Nephron progenitor cell (in vitro differentiated cells): Measurements from ENCODE around the gene AFG3L2.

ENCODE experiments used
- DNase-seq: peaks from one replicate; pipeline ENCODE4 v3.0.0; 2021
- H3K27ac Mint-ChIP-seq: 2 replicates; pipeline ENCODE4 v1.8.0; 2021; ENCODE audit warnings: mild to moderate bottlenecking, moderate library complexity, mixed read lengths
- H3K27me3 Mint-ChIP-seq: 2 replicates; pipeline ENCODE4 v1.8.0; 2021; ENCODE audit warnings: mild to moderate bottlenecking, low read depth, mixed read lengths; ENCODE audit not compliant: poor library complexity
- H3K36me3 Mint-ChIP-seq: 2 replicates; pipeline ENCODE4 v1.8.0; 2021; ENCODE audit warnings: low read depth, mixed read lengths
- H3K4me1 Mint-ChIP-seq: 2 replicates; pipeline ENCODE4 v1.8.0; 2021; ENCODE audit warnings: mixed read lengths
- H3K4me3 Mint-ChIP-seq: 2 replicates; pipeline ENCODE4 v1.8.0; 2021; ENCODE audit warnings: mild to moderate bottlenecking, moderate library complexity, mixed read lengths
- H3K9me3 Mint-ChIP-seq: 2 replicates; pipeline ENCODE4 v1.8.0; 2021; ENCODE audit warnings: mild to moderate bottlenecking, moderate library complexity, mixed read lengths
- TF ChIP-seq, protein P1 (sequence below): fragments of 200-600 bp; sonication (generic); IDR thresholded peaks from 2 replicates; pipeline ENCODE4 v1.5.0; 2021; ENCODE audit warnings: antibody characterized with exemption

Gene AFG3L2

DNA sequence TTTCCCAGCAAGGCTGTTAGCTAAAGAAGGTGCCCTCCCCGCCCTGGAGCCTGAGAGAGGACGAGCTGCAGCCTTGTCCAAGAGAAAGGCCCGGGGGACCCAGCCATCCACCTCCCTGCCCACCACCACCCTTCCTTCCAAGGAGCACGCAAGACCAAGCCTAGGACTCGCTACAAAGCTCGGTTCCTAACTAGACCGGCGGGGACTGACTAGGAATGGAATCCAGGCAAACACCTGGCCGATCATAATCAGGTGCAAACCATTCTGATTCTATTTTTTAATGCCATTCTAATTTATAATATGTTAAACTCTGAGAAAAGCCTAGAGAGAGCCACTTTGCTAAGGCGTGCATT, 88.6 kb downstream of the AFG3L2 start:
- Mint-ChIP-seq H3K27me3 (peaks cover 75% of the 10 kb centered on the region), H3K27ac (no peak overlapping the region), H3K4me3 (peak overlapping the region; percentile 87), H3K4me1 (peaks cover 29% of the 10 kb centered on the region), H3K36me3 (no peaks in the 10 kb centered on the region), H3K9me3 (no peaks in the 10 kb centered on the region)
- TF ChIP-seq, protein P1, sequence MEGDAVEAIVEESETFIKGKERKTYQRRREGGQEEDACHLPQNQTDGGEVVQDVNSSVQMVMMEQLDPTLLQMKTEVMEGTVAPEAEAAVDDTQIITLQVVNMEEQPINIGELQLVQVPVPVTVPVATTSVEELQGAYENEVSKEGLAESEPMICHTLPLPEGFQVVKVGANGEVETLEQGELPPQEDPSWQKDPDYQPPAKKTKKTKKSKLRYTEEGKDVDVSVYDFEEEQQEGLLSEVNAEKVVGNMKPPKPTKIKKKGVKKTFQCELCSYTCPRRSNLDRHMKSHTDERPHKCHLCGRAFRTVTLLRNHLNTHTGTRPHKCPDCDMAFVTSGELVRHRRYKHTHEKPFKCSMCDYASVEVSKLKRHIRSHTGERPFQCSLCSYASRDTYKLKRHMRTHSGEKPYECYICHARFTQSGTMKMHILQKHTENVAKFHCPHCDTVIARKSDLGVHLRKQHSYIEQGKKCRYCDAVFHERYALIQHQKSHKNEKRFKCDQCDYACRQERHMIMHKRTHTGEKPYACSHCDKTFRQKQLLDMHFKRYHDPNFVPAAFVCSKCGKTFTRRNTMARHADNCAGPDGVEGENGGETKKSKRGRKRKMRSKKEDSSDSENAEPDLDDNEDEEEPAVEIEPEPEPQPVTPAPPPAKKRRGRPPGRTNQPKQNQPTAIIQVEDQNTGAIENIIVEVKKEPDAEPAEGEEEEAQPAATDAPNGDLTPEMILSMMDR: no peak
- DNase-seq: no peak

DNA sequence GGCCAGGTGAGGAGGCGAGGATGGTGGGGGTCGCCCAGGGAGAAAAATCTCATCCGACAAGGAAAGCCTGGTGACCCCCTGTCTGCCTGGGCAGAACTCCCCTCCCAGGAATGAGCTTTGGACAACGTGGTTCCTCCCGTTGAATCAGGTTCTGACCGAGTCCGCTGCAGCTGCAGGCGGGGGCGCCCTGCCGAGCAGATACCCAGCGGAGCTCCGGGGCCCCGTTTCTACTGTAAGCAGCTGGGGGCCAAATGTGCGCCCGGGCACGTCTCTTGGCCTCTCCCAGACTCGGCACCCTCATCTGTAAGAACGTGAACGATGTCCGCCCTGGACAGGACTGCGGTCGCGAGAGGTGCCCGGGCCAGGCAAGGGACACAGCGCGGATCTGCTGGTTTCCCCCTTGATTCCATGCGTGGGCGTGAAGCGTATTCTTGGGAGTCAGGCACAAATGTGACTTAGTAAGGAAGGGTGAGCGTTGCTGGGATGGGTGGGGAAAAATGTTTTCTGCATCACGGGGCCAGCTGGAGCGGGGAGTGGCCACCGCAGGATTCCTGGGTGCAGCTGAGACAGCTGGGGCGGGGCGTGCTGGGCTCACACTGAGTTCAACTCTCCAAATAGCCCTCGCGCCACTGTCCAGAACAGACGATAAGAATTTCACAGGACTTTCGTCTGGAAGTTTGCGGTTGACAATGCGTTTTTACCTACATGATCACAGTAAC, 89.2 kb downstream of the AFG3L2 start:
- Mint-ChIP-seq H3K4me1 (peaks cover 27% of the 10 kb centered on the region), H3K9me3 (no peaks in the 10 kb centered on the region), H3K27me3 (peaks cover 80% of the 10 kb centered on the region), H3K27ac (no peak overlapping the region), H3K4me3 (peak overlapping the region; percentile 87), H3K36me3 (no peaks in the 10 kb centered on the region)
- TF ChIP-seq, protein P1: no peak
- DNase-seq: peak; percentile 67

DNA sequence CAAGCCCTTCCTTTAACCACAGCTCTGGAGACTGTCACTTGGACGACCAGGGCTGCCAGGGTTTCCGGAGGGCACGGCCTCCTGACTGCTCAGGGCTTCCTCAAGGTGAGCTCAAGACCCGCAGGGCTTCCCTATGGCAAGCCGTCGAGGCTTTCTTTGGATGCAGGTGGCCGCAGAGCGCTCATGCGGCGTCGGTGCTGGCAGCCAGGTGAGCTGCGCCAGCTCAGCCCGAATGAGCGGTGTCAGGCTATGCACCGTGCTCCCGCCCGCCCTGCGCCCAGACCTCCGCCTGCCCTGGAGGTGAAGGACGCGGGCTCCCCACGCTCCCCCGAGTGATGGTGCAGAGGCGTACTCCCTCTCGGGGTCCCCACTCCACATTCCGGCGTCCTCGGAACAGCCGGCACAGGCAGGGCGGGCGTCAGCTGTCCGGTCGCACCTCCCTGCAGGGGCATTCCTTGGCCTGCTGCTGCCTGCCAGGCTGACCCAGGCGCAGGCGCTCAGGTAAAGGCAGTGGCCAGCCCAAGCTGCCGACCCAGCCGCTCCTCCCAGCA, 89.8 kb downstream of the AFG3L2 start:
- Mint-ChIP-seq H3K36me3 (no peaks in the 10 kb centered on the region), H3K27me3 (peaks cover 85% of the 10 kb centered on the region), H3K9me3 (no peaks in the 10 kb centered on the region), H3K4me3 (peak overlapping the region; percentile 87), H3K4me1 (peaks cover 33% of the 10 kb centered on the region), H3K27ac (no peak overlapping the region)
- TF ChIP-seq, protein P1: no peak
- peak; percentile 35 for DNase-seq

DNA sequence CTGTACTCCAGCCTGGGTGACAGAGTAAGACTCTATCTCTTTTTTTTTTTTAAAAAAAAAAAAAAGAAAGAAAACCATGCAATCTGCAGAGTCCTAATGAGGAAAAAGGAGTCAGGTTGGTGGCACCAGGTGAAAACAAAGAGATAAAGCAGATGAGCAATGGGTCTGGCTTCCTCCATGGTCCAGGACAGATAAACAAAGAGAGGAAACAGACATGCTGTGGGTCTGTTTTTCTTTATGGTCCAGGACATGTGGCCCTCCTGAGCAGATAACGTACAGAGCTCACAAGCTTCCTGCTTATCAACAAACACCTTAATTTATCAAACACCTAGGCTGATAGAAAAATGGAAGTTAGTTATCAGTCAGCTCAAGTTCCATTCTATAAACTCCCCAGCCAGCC, 93.4 kb downstream of the AFG3L2 start:
- Mint-ChIP-seq H3K4me1 (peaks cover 47% of the 10 kb centered on the region), H3K27ac (no peak overlapping the region), H3K27me3 (peaks cover 63% of the 10 kb centered on the region), H3K9me3 (no peaks in the 10 kb centered on the region), H3K4me3 (no peak overlapping the region), H3K36me3 (no peaks in the 10 kb centered on the region)
- no peak for DNase-seq
- TF ChIP-seq, protein P1: no peak

DNA sequence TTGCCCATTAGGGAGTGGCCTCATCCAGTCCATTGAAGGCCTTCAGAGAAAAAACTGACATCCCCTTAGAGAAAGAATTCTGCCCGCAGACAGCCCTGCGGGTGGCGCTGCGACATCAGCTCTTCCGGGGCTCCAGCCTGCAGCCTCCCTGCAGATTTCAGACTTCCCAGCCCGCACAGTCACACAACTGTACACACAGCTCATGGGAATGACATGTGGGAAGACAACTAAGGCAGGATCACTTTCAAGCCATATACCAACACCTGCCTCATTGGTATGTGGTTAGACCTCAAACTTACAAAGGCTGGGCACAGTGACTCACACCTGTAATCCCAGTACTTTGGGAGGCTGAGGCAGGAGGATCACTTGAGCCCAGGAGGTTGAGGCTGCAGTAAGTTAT, 93.8 kb downstream of the AFG3L2 start:
- Mint-ChIP-seq H3K4me1 (peaks cover 47% of the 10 kb centered on the region), H3K27ac (no peak overlapping the region), H3K9me3 (no peaks in the 10 kb centered on the region), H3K27me3 (peaks cover 59% of the 10 kb centered on the region), H3K36me3 (no peaks in the 10 kb centered on the region), H3K4me3 (no peak overlapping the region)
- TF ChIP-seq, protein P1: no peak
- no peak for DNase-seq
